Endothelial cell (in vitro differentiated cells): Measurements from ENCODE around the gene SLC39A13. TPM values are rescaled to one million over a fixed set of nuclear protein-coding genes. Genes with fewer than 3 reads are reported as not detected.

Experiments used
- DNase-seq: peaks from one replicate; pipeline ENCODE4 v3.0.0; 2021; ENCODE audit warnings: low spot score
- H3K27ac Mint-ChIP-seq: one replicate; pipeline ENCODE4 v1.8.0; 2021; ENCODE audit warnings: mixed read lengths, inconsistent platforms; ENCODE audit not compliant: unreplicated experiment
- H3K27me3 Mint-ChIP-seq: one replicate; pipeline ENCODE4 v1.8.0; 2021; ENCODE audit warnings: mild to moderate bottlenecking, moderate library complexity, mixed read lengths, inconsistent platforms; ENCODE audit not compliant: unreplicated experiment
- H3K36me3 Mint-ChIP-seq: one replicate; pipeline ENCODE4 v1.8.0; 2021; ENCODE audit warnings: mild to moderate bottlenecking, low read depth, mixed read lengths, inconsistent platforms; ENCODE audit not compliant: unreplicated experiment
- H3K4me1 Mint-ChIP-seq: one replicate; pipeline ENCODE4 v1.8.0; 2021; ENCODE audit warnings: mild to moderate bottlenecking, mixed read lengths, inconsistent platforms; ENCODE audit not compliant: unreplicated experiment
- H3K4me3 Mint-ChIP-seq: one replicate; pipeline ENCODE4 v1.8.0; 2021; ENCODE audit warnings: mild to moderate bottlenecking, mixed read lengths, inconsistent platforms; ENCODE audit not compliant: unreplicated experiment
- H3K9me3 Mint-ChIP-seq: one replicate; pipeline ENCODE4 v1.8.0; 2021; ENCODE audit warnings: mixed read lengths, inconsistent platforms; ENCODE audit not compliant: unreplicated experiment
- CTCF ChIP-seq: fragments of 200-600 bp; sonication (generic); IDR thresholded peaks from one replicate; pipeline ENCODE4 v1.5.0; 2021; ENCODE audit warnings: antibody characterized with exemption; ENCODE audit not compliant: unreplicated experiment
- total RNA-seq: library from RNA; stranded (reverse); fragmentation: NEBNext Ultra II Directional; extraction: Animal tissue kit (Norgen Biotek cat#: 25700); gene quantifications from one replicate; pipeline ENCODE4 v1.2.1, GENCODE V29; 2021; ENCODE audit not compliant: unreplicated experiment

Gene SLC39A13
- total RNA-seq, 1 donor from 2014 or later = 40.9 TPM

DNA sequence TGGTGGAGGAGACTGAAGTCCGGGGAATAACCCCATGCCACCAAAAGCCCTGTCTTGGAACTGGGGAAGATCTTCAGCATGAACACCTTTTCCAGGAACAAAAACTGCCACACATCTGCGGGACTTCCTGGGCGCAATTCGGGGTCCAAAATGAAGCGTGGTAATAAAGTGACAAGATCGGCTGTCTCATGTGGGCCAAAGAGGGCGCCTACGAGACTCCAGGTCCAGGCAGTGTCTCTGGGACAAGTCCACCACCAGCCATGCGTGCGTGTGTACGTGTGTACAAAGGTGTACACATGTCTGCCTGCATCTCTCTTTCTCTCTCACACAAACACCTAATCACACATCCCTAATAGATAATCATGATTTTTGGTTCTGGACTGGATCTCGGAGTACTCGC is 47.0 kb upstream of the SLC39A13 start:
- H3K9me3 Mint-ChIP-seq = no peaks in the 10 kb centered on the region
- no peaks in the 10 kb centered on the region for H3K36me3 Mint-ChIP-seq
- H3K4me1 Mint-ChIP-seq = peaks cover 5% of the 10 kb centered on the region
- DNase-seq = no peak
- no peak for TF ChIP-seq CTCF
- H3K27me3 Mint-ChIP-seq = peaks cover 9% of the 10 kb centered on the region
- no peak overlapping the region for H3K27ac Mint-ChIP-seq
- no peak overlapping the region for H3K4me3 Mint-ChIP-seq

- peaks cover 5% of the 10 kb centered on the region for H3K27me3 Mint-ChIP-seq
- no peaks in the 10 kb centered on the region for H3K9me3 Mint-ChIP-seq
- TF ChIP-seq CTCF = no peak
- H3K4me3 Mint-ChIP-seq = no peak overlapping the region
- H3K27ac Mint-ChIP-seq = no peak overlapping the region
- no peak for DNase-seq
- peaks cover 2% of the 10 kb centered on the region for H3K4me1 Mint-ChIP-seq
- no peaks in the 10 kb centered on the region for H3K36me3 Mint-ChIP-seq
Observed at GRCh38 chr11:47366020-47366490, 42.3 kb upstream of the SLC39A13 start.

GRCh38 chr11:47369676-47370075 is 38.7 kb upstream of the SLC39A13 start:
- no peaks in the 10 kb centered on the region for H3K9me3 Mint-ChIP-seq
- no peaks in the 10 kb centered on the region for H3K36me3 Mint-ChIP-seq
- H3K27ac Mint-ChIP-seq = peak overlapping the region; percentile 41
- peaks cover 2% of the 10 kb centered on the region for H3K4me1 Mint-ChIP-seq
- peaks cover 4% of the 10 kb centered on the region for H3K27me3 Mint-ChIP-seq
- no peak overlapping the region for H3K4me3 Mint-ChIP-seq
- no peak for TF ChIP-seq CTCF
- DNase-seq = no peak

DNA sequence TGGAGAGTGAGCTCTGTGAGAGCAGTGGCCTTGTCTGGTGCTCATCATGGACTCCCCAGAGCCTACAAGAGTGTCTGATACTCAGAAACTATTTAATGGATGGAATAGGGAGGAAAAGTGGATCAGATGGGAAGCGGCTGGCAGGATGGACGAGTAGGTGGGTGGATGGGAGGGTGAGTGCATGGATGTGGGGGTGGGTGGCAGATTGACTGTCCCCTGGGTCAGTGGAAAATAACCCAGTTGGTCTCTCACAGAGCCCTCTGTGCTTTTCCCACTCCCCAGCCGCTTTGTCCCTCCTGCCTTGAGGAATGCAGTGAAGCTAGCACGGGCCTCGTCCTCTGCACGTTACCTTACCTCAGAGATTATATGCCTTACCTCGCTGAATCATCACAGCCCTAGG is 36.0 kb upstream of the SLC39A13 start:
- H3K27ac Mint-ChIP-seq = no peak overlapping the region
- H3K36me3 Mint-ChIP-seq = no peaks in the 10 kb centered on the region
- H3K27me3 Mint-ChIP-seq = peaks cover 4% of the 10 kb centered on the region
- no peak for DNase-seq
- H3K4me1 Mint-ChIP-seq = peaks cover 2% of the 10 kb centered on the region
- no peaks in the 10 kb centered on the region for H3K9me3 Mint-ChIP-seq
- TF ChIP-seq CTCF = no peak
- H3K4me3 Mint-ChIP-seq = no peak overlapping the region

GRCh38 chr11:47373876-47374719 is 34.3 kb upstream of the SLC39A13 start:
- H3K36me3 Mint-ChIP-seq = no peaks in the 10 kb centered on the region
- H3K4me1 Mint-ChIP-seq = peaks cover 2% of the 10 kb centered on the region
- no peaks in the 10 kb centered on the region for H3K9me3 Mint-ChIP-seq
- TF ChIP-seq CTCF = peak; percentile 85
- H3K27ac Mint-ChIP-seq = no peak overlapping the region
- DNase-seq = peak; percentile 91
- H3K4me3 Mint-ChIP-seq = no peak overlapping the region
- peaks cover 4% of the 10 kb centered on the region for H3K27me3 Mint-ChIP-seq
